ENCODE measurements around the gene CEP250.
"Not testable (repeated sequence)": the region's sequence is repeated elsewhere in the genome, so short reads cannot be mapped to it uniquely, and the experiment has no call there.

Gene CEP250

GRCh38 chr20:35527122-35527769, 71.8 kb downstream of the CEP250 start:
- no peak for DNase-seq

GRCh38 chr20:35529552-35529951, 74.2 kb downstream of the CEP250 start, which contains the start of gene C20orf173:
C20orf173 (minus strand) TSS chr20:35529652; CDS start chr20:35529373, 279 bp downstream.
- no peak for DNase-seq

- no peak for DNase-seq
Observed at GRCh38 chr20:35539756-35540212, 84.4 kb downstream of the CEP250 start.

- DNase-seq = no peak
Observed at GRCh38 chr20:35541118-35541782, 85.9 kb downstream of the CEP250 start.

GRCh38 chr20:35541783-35542662, 86.6 kb downstream of the CEP250 start, which contains the start of gene ERGIC3:
ERGIC3 (plus strand) TSS chr20:35542078; CDS start chr20:35542098, 20 bp downstream.
- DNase-seq = peak; percentile 98

GRCh38 chr20:35542990-35543389, 87.6 kb downstream of the CEP250 start:
- no peak for DNase-seq

- DNase-seq = no peak
Observed at GRCh38 chr20:35544436-35544835, 89.0 kb downstream of the CEP250 start.

GRCh38 chr20:35544941-35545340, 89.5 kb downstream of the CEP250 start:
- DNase-seq = not testable (repeated sequence)

GRCh38 chr20:35546127-35546526, 90.7 kb downstream of the CEP250 start:
- no peak for DNase-seq

- DNase-seq = no peak
Observed at GRCh38 chr20:35547329-35547728, 91.9 kb downstream of the CEP250 start.

GRCh38 chr20:35551503-35551902, 96.1 kb downstream of the CEP250 start:
- no peak for DNase-seq

- no peak for DNase-seq
Observed at GRCh38 chr20:35552914-35553313, 97.5 kb downstream of the CEP250 start.

- not testable (repeated sequence) for DNase-seq
Observed at GRCh38 chr20:35555461-35555860, 100.1 kb downstream of the CEP250 start.

GRCh38 chr20:35555951-35556645, 100.7 kb downstream of the CEP250 start:
- no peak for DNase-seq

- DNase-seq = no peak
Observed at GRCh38 chr20:35556871-35557270, 101.5 kb downstream of the CEP250 start.

GRCh38 chr20:35558451-35558850, 103.1 kb downstream of the CEP250 start:
- no peak for DNase-seq

- no peak for DNase-seq
Observed at GRCh38 chr20:35559042-35559693, 103.8 kb downstream of the CEP250 start.

GRCh38 chr20:35560105-35560511, 104.7 kb downstream of the CEP250 start:
- DNase-seq = no peak

- DNase-seq = no peak
Observed at GRCh38 chr20:35560541-35560940, 105.1 kb downstream of the CEP250 start.

- DNase-seq = no peak
Observed at GRCh38 chr20:35561268-35561667, 105.9 kb downstream of the CEP250 start.

GRCh38 chr20:35561671-35562070, 106.3 kb downstream of the CEP250 start:
- no peak for DNase-seq

- no peak for DNase-seq
Observed at GRCh38 chr20:35562541-35563110, 107.2 kb downstream of the CEP250 start.
